GM12878 (cell line): ENCODE measurements around the gene CCL11.

ENCODE experiments used
- BACH1 ChIP-seq: fragments of 450-650 bp; IDR thresholded peaks from 2 replicates; pipeline ENCODE4 v1.6.1; 2017; ENCODE audit warnings: mild to moderate bottlenecking, borderline replicate concordance
- CREB1 ChIP-seq: IDR thresholded peaks from 2 replicates; pipeline ENCODE4 v1.6.1; 2012; ENCODE audit warnings: low read depth, mild to moderate bottlenecking, inconsistent platforms
- ETV6 ChIP-seq, 2 experiments: fragments of 450-650 bp in 1 of 2; IDR thresholded peaks in 1 of 2; conservative IDR thresholded peaks in 1 of 2; 2 replicates each; pipeline ENCODE4 v1.6.1; 2014; ENCODE audit warnings: antibody characterized with exemption in 1 of 2, borderline replicate concordance in 1 of 2, low read depth in 1 of 2, mild to moderate bottlenecking in 1 of 2, moderate library complexity in 1 of 2
- EZH2 ChIP-seq: IDR thresholded peaks from 2 replicates; pipeline ENCODE4 v1.6.1; 2012; ENCODE audit warnings: low read depth, mild to moderate bottlenecking, control low read depth, inconsistent platforms, low read length, borderline replicate concordance; ENCODE audit not compliant: control insufficient read depth
- PBX3 ChIP-seq: IDR thresholded peaks from 2 replicates; pipeline ENCODE4 v1.6.1; 2011; ENCODE audit warnings: mild to moderate bottlenecking, low read depth, low read length, moderate library complexity; ENCODE audit not compliant: insufficient replicate concordance
- POLR2AphosphoS5 ChIP-seq: IDR thresholded peaks from 2 replicates; pipeline ENCODE4 v1.6.1; 2011; ENCODE audit warnings: mild to moderate bottlenecking, low read length, inconsistent platforms
- SMAD5 ChIP-seq: IDR thresholded peaks from 2 replicates; pipeline ENCODE4 v1.6.1; 2016; ENCODE audit warnings: antibody characterized with exemption, low read depth
- SPI1 ChIP-seq: IDR thresholded peaks from 2 replicates; pipeline ENCODE4 v1.6.1; 2011; ENCODE audit warnings: low read depth, mild to moderate bottlenecking, low read length, moderate library complexity, borderline replicate concordance; ENCODE audit not compliant: insufficient read depth
- TCF3 ChIP-seq: IDR thresholded peaks from 2 replicates; pipeline ENCODE4 v1.6.1; 2012; ENCODE audit warnings: low read depth, mild to moderate bottlenecking, low read length, borderline replicate concordance; ENCODE audit not compliant: insufficient read depth
- TF ChIP-seq, protein P1 (sequence below): IDR thresholded peaks from 2 replicates; pipeline ENCODE4 v1.6.1; 2012; ENCODE audit warnings: low read depth, low read length, improper control_type of control experiment
- TF ChIP-seq, protein P2 (sequence below), 3 experiments: IDR thresholded peaks in 2 of 3; conservative IDR thresholded peaks in 1 of 3; 2 replicates each; pipeline ENCODE4 v1.5.1; 2011; ENCODE audit warnings: low read depth in 3 of 3, low read length in 3 of 3, mild to moderate bottlenecking in 3 of 3, control low read depth in 2 of 3, moderate library complexity in 2 of 3, inconsistent platforms in 1 of 3, mixed read lengths in 1 of 3; ENCODE audit not compliant: control insufficient read depth in 2 of 3, insufficient read depth in 1 of 3; ENCODE audit errors: extremely low read depth in 1 of 3

- TF ChIP-seq SPI1 (no peak), PBX3 (no peak), TCF3 (no peak), CREB1 (no peak), ETV6 (conservative IDR thresholded peaks at IDR 0.05 in 1 of 2, IDR thresholded peaks at IDR 0.05 in 1 of 2; ENCODE audit: borderline replicate concordance in 1 of 2, low read depth in 1 of 2) (no peak), EZH2 (no peak), BACH1 (no peak), POLR2AphosphoS5 (no peak), SMAD5 (no peak)
- TF ChIP-seq, protein P1, sequence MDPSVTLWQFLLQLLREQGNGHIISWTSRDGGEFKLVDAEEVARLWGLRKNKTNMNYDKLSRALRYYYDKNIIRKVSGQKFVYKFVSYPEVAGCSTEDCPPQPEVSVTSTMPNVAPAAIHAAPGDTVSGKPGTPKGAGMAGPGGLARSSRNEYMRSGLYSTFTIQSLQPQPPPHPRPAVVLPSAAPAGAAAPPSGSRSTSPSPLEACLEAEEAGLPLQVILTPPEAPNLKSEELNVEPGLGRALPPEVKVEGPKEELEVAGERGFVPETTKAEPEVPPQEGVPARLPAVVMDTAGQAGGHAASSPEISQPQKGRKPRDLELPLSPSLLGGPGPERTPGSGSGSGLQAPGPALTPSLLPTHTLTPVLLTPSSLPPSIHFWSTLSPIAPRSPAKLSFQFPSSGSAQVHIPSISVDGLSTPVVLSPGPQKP, result no peak
- TF ChIP-seq, protein P2, sequence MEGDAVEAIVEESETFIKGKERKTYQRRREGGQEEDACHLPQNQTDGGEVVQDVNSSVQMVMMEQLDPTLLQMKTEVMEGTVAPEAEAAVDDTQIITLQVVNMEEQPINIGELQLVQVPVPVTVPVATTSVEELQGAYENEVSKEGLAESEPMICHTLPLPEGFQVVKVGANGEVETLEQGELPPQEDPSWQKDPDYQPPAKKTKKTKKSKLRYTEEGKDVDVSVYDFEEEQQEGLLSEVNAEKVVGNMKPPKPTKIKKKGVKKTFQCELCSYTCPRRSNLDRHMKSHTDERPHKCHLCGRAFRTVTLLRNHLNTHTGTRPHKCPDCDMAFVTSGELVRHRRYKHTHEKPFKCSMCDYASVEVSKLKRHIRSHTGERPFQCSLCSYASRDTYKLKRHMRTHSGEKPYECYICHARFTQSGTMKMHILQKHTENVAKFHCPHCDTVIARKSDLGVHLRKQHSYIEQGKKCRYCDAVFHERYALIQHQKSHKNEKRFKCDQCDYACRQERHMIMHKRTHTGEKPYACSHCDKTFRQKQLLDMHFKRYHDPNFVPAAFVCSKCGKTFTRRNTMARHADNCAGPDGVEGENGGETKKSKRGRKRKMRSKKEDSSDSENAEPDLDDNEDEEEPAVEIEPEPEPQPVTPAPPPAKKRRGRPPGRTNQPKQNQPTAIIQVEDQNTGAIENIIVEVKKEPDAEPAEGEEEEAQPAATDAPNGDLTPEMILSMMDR (IDR thresholded peaks at IDR 0.05 in 2 of 3, conservative IDR thresholded peaks at IDR 0.05 in 1 of 3; ENCODE audit: control insufficient read depth in 2 of 3, extremely low read depth in 1 of 3, insufficient read depth in 1 of 3, low read depth in 3 of 3, low read length in 3 of 3), result no peak
Measured at GRCh38 chr17:34251186-34251585, 34.4 kb upstream of the CCL11 start.
